Type B pancreatic cell (in vitro differentiated cells): ENCODE data around the gene COL4A2. TPM values are rescaled to one million over a fixed set of nuclear protein-coding genes. Genes with fewer than 3 reads are reported as not detected.

Experiments used
- DNase-seq: peaks from one replicate; pipeline ENCODE4 v3.0.0; 2021; ENCODE audit warnings: mixed read lengths; ENCODE audit not compliant: unreplicated experiment; ENCODE audit errors: extremely low spot score
- H3K27ac Mint-ChIP-seq: 2 replicates; pipeline ENCODE4 v1.8.0; 2021; ENCODE audit warnings: mild to moderate bottlenecking, mixed read lengths
- H3K27me3 Mint-ChIP-seq: 2 replicates; pipeline ENCODE4 v1.8.0; 2021; ENCODE audit warnings: mixed read lengths
- H3K36me3 Mint-ChIP-seq: 2 replicates; pipeline ENCODE4 v1.8.0; 2021; ENCODE audit warnings: mixed read lengths
- H3K4me1 Mint-ChIP-seq: one replicate; pipeline ENCODE4 v1.8.0; 2021; ENCODE audit warnings: mixed read lengths; ENCODE audit not compliant: unreplicated experiment
- H3K4me3 Mint-ChIP-seq: 2 replicates; pipeline ENCODE4 v1.8.0; 2021; ENCODE audit warnings: mild to moderate bottlenecking, mixed read lengths
- H3K9me3 Mint-ChIP-seq: 2 replicates; pipeline ENCODE4 v1.8.0; 2021; ENCODE audit warnings: mixed read lengths
- CTCF ChIP-seq: fragments of 200-600 bp; sonication (generic); conservative IDR thresholded peaks from 2 replicates; pipeline ENCODE4 v1.5.0; 2021; ENCODE audit warnings: antibody characterized with exemption, mild to moderate bottlenecking
- total RNA-seq: library from RNA; stranded (reverse); gene quantifications from 2 replicates; pipeline ENCODE4 v1.2.1, GENCODE V29; 2021; ENCODE audit warnings: low replicate concordance

The COL4A2 gene
- total RNA-seq, 1 donor from 2014 or later, result 145 TPM

DNA sequence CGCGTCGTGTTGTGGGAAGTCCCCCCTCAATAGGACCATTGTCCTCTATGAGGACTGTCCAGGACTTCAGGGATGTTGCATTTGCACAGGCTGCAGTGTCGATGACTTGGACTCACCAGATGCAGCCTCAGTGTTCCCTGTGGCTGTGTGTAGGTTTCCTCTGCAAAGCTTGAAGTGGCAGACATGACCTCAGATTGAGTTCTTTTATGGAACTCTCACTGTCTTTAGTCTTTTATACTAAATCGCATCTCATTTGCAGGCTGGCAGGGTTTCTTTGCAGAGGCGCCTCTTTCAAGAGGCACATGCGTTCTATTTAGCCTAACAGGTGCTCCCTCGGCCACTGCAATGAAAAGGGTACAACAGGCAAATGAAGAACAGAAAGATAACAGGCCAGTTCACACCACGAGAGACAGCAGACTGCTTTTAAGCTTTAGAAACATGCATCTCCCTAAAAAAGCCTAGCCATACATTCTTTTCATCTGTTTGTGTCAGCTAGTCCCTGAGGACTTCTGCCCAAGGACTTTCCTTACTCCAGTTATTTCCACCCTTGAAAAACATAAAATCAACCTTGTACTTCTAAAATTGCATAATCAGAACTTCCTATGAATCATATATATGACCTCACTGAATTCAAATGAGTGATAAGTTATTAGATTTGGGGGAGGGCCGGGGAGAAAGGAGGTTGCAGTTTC is 136.0 kb downstream of the COL4A2 start:
- peak overlapping the region; percentile 48 for H3K27ac Mint-ChIP-seq
- H3K4me1 Mint-ChIP-seq, result peaks cover 19% of the 10 kb centered on the region
- no peaks in the 10 kb centered on the region for H3K9me3 Mint-ChIP-seq
- no peak for DNase-seq
- no peak for TF ChIP-seq CTCF
- H3K4me3 Mint-ChIP-seq, result no peak overlapping the region
- H3K36me3 Mint-ChIP-seq, result peaks cover 19% of the 10 kb centered on the region
- no peaks in the 10 kb centered on the region for H3K27me3 Mint-ChIP-seq

- Mint-ChIP-seq H3K36me3 (peaks cover 25% of the 10 kb centered on the region), H3K4me1 (peaks cover 25% of the 10 kb centered on the region)
- TF ChIP-seq CTCF, result no peak
Measured at GRCh38 chr13:110443622-110444225, 136.6 kb downstream of the COL4A2 start.

DNA sequence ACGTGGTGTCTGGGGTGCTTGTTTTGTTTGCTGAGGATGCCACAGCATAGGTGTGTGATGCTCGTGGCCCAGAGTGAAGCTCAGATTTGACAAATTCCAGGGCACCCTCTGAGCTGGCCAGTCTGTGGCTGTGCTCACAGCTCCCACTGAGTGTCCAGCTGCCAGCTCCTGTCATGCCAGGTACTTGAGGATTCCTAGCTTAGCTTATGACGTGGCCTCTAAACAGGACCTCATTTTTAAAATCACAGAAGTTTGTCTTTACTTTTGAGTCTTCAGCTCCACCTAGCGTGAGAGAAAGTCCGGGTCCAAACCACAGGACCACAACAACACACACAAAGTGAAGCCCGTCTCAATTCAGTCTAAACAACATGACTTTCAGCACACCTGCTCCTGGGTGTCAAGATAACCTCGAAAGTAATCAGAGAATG is 137.2 kb downstream of the COL4A2 start:
- H3K4me1 Mint-ChIP-seq, result peaks cover 27% of the 10 kb centered on the region
- peaks cover 21% of the 10 kb centered on the region for H3K36me3 Mint-ChIP-seq
- H3K27ac Mint-ChIP-seq, result no peak overlapping the region
- no peak for DNase-seq
- H3K9me3 Mint-ChIP-seq, result no peaks in the 10 kb centered on the region
- TF ChIP-seq CTCF, result no peak
- H3K4me3 Mint-ChIP-seq, result no peak overlapping the region
- no peaks in the 10 kb centered on the region for H3K27me3 Mint-ChIP-seq

More at GRCh38 chr13:110443622-110444225, 136.6 kb downstream of the COL4A2 start:
- Mint-ChIP-seq H3K9me3 (no peaks in the 10 kb centered on the region), H3K27ac (no peak overlapping the region), H3K4me3 (no peak overlapping the region), H3K27me3 (no peaks in the 10 kb centered on the region)
- DNase-seq, result no peak

DNA sequence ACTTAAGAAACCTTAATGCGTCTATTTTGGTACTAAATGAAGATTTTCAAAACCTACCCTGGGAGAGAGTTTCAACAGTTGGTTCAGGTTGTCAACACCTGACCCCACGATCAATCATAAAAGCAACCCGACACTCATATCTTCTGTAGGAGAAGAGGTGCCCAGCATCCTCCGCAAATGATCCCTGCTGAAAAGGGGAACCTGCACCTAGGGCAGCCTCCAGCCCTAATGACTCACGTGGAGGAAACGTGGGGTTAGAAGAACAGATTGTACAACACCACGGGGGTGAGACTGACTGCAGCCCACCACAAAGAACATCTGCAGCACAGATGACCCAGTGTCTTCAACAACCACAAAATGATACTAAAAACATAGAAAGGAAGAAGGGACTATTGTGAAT is 138.1 kb downstream of the COL4A2 start:
- DNase-seq, result no peak
- Mint-ChIP-seq H3K36me3 (peaks cover 17% of the 10 kb centered on the region), H3K9me3 (no peaks in the 10 kb centered on the region), H3K27me3 (no peaks in the 10 kb centered on the region), H3K27ac (no peak overlapping the region), H3K4me3 (no peak overlapping the region), H3K4me1 (peaks cover 27% of the 10 kb centered on the region)
- TF ChIP-seq CTCF, result no peak

DNA sequence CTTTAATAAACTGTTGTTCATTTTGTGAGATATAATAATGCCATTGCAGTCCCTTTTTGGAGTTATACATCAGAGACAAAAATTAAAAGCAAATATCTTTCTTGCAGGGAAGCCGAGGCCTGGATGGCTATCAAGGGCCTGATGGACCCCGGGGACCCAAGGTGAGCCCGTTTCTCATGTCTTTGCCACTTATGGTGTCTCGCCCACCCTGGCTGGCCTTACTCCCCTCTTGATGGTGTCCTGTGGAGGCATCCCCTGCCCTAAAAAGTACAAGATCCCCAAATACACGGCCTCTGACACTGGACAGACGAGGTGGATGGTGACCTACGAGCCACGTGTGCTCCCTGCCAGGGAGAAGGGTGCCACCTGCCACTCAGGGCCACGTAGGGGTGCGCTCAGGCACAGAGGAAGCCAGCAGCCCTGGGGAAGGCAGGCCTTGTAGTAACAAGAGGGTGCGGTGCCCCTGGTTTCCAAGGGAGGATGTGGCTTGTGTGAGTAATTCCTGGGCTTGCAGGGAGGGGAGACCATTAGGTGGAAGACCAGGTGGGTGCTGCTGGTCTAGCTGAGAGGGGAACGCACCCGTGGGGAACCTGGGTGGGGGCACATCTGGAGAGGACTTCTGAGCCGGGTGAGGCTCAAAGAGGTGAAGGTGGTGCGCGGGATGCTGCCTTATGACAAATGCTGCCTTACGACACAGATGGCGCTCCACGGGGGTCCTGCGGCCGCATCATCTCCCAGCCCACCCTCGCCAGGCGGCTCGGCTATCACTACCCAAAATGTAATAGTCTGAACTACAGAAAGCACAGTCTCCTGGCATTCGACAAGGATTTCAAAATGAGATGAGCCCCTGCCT is 138.9 kb downstream of the COL4A2 start:
- H3K4me1 Mint-ChIP-seq, result peaks cover 27% of the 10 kb centered on the region

More for the DNA sequence above, 138.9 kb downstream of the COL4A2 start:
- Mint-ChIP-seq H3K36me3 (peaks cover 17% of the 10 kb centered on the region), H3K27ac (no peak overlapping the region), H3K27me3 (no peaks in the 10 kb centered on the region), H3K4me3 (no peak overlapping the region), H3K9me3 (no peaks in the 10 kb centered on the region)
- no peak for DNase-seq
- no peak for TF ChIP-seq CTCF
